Stimulated activated naive CD4-positive, alpha-beta T cell (primary cell): ENCODE measurements around the gene EPHA3.

Source experiments
- DNase-seq, 6 experiments: peaks; one replicate each; lab custom pipeline; 2025; lab: John Stamatoyannopoulos, UW

Gene EPHA3

DNA sequence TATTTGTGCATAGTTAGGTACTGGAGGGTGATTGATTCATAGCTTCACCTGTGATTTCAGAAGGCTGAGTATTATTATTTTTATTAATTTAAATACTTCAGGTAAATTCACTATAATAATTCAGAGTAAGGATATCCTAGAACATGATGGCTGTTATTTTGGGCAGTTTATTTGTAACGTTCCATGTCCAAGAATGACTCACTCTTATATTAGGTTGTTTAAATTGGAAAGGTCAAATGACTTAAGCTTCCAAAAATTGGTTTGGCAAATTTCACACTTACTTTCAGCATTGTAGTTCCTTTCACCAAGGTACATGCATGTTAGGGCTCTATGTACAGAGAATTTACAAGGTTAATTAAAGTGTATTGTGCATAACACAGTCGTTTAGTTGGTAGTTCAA, 120.2 kb downstream of the EPHA3 start:
- no peak for DNase-seq

GRCh38 chr3:89232155-89232554, 124.7 kb downstream of the EPHA3 start:
- DNase-seq, result no peak

DNA sequence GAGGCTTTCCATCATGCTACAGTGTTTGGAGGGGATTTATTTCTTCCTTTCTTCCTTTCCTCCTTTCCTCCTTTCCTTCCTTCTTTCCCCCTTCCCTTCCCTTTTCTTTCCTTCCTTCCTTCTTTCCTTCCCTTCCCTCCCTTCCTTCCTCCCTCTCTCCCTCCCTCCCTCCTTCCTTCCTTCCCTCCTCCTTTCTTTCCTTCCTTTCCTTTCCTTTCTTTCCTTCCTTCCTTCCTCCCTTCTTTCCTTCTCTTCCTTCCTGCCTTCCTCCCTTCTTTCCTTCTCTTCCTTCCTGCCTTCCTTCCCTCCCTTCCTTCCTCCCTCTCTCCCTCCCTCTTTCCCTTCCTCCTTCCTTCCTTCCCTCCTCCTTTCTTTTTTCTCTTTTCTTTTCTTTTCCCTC, 127.2 kb downstream of the EPHA3 start:
- DNase-seq, result no peak

- no peak for DNase-seq
Observed at GRCh38 chr3:89238846-89239245, 131.4 kb downstream of the EPHA3 start.

GRCh38 chr3:89239774-89240173, 132.4 kb downstream of the EPHA3 start:
- no peak for DNase-seq

DNA sequence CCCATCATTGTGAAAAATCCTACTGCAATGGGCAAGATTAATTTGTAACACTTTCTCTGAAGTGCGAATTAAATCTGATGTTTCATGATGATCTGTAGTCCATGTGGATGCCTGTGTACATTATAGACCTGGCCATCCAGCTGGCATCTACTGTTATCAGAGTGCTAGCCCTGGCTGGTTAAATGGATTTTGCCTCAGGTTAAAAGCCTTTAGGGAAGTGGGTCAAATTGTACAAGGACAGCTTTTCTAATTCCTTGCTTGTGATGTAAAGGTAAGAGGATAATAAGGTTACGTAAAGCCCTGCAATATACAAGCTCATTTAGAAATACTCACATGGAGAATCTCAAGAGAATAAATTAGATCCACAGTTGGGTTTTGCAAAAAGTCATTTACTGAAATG, 138.2 kb downstream of the EPHA3 start:
- peak in 1 of 6 experiments; percentile 1 for DNase-seq

DNA sequence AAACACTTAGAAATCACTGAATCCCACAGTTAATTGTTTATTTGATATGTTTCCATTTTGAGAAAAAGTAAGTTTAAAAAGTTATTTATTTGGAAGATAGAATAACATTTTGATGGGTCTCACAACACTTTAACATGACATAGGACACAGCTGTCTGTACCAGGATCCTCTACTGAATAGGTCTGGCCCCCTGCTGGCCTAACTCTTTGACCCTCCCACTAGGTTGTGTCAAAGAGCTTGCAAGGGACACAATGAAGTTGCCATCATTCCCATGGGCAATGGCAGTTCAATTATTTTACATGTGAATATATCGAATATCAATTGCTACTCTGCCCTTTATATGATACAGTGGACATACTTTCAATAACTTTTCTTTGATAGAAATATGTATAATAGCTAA, 138.9 kb downstream of the EPHA3 start:
- no peak for DNase-seq

DNA sequence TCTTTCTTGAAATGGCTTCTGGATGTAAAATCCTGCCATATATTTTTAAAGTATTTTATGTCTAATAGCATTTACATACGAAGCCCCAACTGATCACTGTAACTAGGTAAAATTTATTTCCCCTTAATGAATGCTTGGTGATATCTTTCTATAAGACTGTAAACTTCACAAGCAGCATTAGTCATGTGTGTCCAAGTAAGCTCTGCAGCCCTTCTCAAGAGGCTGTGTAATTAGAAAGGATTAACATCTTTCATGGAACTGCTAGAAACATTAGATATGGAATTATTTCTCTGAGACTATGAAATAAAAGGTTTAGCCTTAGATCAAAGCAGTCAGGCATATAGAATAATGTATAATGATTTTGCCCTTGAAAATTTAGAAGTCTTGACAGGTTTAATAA, 143.3 kb downstream of the EPHA3 start:
- DNase-seq, result no peak

GRCh38 chr3:89252016-89252415, 144.6 kb downstream of the EPHA3 start:
- DNase-seq, result no peak

DNA sequence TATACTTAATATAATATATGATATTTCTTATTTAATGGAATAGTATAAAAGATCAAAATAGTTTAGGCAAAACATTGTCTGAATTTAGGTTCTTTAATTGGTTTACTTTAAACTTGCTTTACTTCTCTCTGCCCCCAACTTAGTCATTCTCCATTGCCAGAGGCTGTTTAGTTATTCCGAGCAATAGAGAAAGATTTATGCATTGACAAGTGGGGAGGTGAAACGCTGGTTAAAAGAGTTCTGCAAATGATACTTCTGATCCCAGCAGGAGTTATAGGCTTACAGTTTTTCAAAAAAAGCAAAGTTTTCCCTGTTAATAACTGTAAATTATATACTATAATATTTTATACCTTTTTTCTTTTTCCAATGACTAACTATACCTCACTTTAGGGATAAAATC, 145.4 kb downstream of the EPHA3 start:
- no peak for DNase-seq

- DNase-seq, result no peak
Observed at GRCh38 chr3:89256395-89256794, 149.0 kb downstream of the EPHA3 start.

GRCh38 chr3:89256882-89257281, 149.5 kb downstream of the EPHA3 start:
- DNase-seq, result no peak

DNA sequence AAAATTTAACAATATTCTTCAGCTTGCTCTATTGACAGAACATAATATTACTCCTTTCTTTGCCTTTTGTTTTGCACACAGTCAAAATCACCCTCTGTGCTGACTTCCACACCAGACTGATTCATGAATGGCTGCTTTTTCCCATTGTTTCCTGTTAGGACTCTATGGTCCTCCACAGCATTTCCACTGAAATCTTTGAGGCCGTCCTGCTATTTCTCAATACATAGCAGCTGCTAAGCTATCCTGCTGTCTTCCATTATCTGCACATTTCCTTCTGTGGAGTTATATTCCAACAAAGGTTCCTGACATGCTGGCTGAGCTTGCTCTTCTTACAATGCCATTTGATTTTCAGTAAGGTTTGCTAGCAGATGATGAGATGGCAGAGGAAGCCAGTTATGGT, 153.3 kb downstream of the EPHA3 start:
- DNase-seq, result no peak

DNA sequence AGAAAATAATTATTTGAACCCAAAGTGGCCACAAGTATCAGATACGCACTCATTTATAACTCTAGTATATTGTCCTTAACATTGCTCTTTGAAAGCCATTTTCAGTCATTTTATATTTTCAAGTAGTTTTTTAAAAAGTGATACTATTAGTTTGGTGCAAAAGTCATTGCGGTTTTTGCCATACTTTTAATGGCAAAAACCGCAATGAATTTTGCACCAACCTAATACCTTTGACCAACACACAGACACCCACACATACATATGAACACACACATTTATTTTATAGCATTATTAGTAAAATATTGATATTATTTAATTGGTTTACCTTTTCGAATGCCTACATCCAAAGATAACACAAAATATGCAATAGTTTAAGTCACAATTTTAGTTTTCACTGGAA, 154.3 kb downstream of the EPHA3 start:
- DNase-seq, result no peak

GRCh38 chr3:89262309-89262929, 155.0 kb downstream of the EPHA3 start:
- DNase-seq, result no peak

DNA sequence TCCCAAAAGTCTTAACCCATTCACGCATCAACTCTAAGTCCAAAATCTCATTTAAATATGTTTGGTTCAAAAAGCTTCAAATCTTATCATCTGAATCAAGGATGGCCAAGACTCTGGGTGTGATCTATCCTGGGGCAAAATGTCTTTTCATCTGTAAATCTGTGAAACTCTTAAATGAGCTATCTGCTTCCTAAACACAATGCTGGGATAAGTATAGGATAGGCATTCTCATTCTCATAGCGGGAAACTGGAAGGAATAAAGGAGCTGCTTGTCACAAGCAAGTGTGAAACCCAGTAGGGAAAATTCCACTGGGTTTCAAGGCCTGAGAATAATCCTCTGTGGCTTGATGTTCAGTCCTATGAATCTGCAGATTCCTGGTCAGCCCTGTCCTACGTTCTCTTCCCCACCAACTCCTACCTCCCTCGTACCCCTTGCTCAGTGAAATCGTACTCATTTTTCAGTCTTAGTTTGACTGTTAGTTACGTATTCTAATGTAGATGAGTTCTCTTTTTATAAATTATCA, 156.7 kb downstream of the EPHA3 start:
- no peak for DNase-seq

DNA sequence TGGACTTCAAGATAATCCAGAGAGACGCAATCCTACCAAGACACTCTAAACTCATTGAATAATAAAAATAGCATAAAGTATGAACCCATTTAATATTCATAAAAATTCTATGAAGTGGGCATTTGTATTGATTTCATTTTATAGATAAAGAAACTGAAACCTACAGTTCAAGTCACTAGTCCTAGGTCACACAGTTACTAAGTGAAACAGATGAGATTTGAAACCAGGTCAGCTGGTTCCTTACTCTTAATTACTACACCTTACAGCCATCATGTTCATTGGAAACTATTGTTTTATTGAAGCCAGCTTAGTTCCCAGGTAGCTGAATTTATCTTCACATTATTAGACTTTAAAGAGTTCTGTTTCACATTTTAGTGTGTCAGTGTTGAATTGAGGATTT, 158.7 kb downstream of the EPHA3 start:
- no peak for DNase-seq

GRCh38 chr3:89268059-89268458, 160.6 kb downstream of the EPHA3 start:
- no peak for DNase-seq

- DNase-seq, result no peak
Observed at GRCh38 chr3:89270201-89270600, 162.8 kb downstream of the EPHA3 start.

- no peak for DNase-seq
Observed at GRCh38 chr3:89275001-89275400, 167.6 kb downstream of the EPHA3 start.

DNA sequence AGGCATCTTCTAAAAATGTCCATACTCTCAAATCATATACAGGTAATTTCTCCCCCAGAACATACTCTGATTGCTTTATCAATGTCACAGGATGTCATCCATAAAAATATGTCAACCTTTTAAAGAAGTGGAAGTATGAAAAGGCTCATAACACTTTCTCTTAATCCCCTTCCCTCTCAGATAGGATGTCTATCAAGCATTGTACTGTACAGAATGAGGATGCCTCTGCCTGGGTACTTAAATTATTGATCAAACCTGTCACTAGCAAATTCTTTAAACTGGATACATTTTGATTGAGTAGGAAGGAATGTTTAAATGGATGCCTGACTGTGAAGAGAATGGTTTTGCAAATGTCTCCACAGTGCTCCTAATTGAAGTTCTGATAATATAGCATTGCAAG, 168.7 kb downstream of the EPHA3 start:
- DNase-seq, result no peak

DNA sequence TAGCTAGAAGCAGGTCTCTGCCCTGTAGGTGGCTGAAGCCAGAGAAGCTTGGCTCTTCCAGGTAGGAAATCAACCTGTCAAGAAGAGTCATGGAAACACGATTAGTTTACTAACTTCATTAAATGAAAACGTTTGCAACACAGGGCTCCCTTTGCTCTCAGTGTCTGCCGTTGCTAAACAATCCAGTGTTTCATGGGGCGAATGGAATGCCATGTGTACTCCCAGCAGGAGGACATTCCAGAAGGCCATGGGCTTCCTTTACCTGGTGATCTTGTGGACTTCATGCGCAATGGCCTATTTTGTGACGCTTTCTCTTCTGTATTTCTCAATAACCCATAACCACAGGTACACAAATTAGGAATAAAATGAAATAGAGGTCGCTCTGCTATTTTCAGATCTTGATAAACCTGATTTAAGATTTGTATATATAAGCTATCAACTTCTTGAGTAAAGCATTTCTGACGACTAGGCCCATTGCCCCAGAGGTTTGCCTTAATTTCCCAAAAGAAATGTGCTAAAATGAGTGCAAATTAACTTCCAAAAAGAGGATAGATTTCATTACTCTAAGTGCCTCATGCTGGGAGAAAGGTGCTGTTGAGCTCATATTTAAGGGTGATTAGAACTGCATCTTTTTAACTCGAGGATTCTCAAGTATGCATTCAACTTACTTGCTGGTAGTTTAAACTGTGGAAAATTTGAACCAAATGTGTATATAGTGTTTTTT, 171.0 kb downstream of the EPHA3 start:
- DNase-seq, result no peak

GRCh38 chr3:89280301-89280700, 172.9 kb downstream of the EPHA3 start:
- no peak for DNase-seq
